ENCODE data around the gene FIGNL2. TPM values are rescaled to one million over a fixed set of nuclear protein-coding genes. Genes with fewer than 3 reads are reported as not detected.
A peak's percentile ranks its signal among the peaks of the same experiment; 100 is the strongest.
"Not testable (repeated sequence)": the region's sequence is repeated elsewhere in the genome, so short reads cannot be mapped to it uniquely, and the experiment has no call there.

The FIGNL2 gene
- total RNA-seq, 1 experiment from 2014 or later, result not detected

DNA sequence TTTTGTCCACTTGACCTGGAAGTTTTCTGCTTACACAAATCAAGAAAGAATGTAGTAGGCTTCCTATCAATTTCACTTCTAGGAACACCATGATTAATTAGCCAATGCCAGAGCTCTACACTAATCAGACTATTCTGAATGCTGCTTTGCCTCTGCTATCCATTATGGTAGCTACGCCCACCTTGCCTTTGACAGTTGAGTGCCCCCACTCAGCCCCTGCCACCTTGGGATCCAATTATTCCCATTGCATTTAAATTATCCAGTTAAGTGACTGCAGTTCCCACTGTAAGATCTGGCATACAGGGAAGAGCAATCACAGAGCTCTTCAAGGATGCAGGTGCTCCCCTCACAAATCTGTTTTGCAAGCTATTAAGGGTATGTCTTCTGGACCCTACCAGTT is 47.5 kb downstream of the FIGNL2 start:
- Histone ChIP-seq H3K79me2 (ENCODE audit: low read length) (no peaks in the 10 kb centered on the region), H3F3A (ENCODE audit: low read length, unreplicated experiment) (no peaks in the 10 kb centered on the region), H3K27me3 (ENCODE audit: low read length) (no peaks in the 10 kb centered on the region), H2AFZ (ENCODE audit: low read length) (no peak overlapping the region), H3K9me3 (ENCODE audit: low read length) (no peaks in the 10 kb centered on the region), H3K9me2 (replicated peaks; ENCODE audit: low read length) (no peaks in the 10 kb centered on the region), H3K4me3 (ENCODE audit: low read length) (no peak overlapping the region), H4K20me1 (ENCODE audit: low read length) (no peaks in the 10 kb centered on the region), H3K27ac (ENCODE audit: low read length) (no peak overlapping the region), H3K36me3 (ENCODE audit: low read depth, low read length) (0 out of 2 replicates have a peak, but pooled peaks cover 7% of the 10 kb centered on the region), H3K9ac (ENCODE audit: low read length) (no peak overlapping the region), H3K4me2 (ENCODE audit: low read length) (no peak overlapping the region), H3K4me1 (ENCODE audit: insufficient read depth, low read length) (no peaks in the 10 kb centered on the region)
- POLR2A ChIA-PET (ENCODE audit: unreplicated experiment), result no interaction called here
- intact Hi-C loops (cut with micrococcal nuclease), result no loop called here
- no TSS peak for BruUV-seq (replicated peaks)
- CTCF ChIA-PET, result no interaction called here
- ATAC-seq, result no peak
- DNase-seq, result no peak
- TF ChIP-seq EZH2phosphoT487 (IDR thresholded peaks at IDR 0.05; ENCODE audit: borderline replicate concordance, low read length) (no peak), EZH2 (IDR thresholded peaks at IDR 0.05; ENCODE audit: low read length, unreplicated experiment) (no peak)
- TF ChIP-seq, protein P1, sequence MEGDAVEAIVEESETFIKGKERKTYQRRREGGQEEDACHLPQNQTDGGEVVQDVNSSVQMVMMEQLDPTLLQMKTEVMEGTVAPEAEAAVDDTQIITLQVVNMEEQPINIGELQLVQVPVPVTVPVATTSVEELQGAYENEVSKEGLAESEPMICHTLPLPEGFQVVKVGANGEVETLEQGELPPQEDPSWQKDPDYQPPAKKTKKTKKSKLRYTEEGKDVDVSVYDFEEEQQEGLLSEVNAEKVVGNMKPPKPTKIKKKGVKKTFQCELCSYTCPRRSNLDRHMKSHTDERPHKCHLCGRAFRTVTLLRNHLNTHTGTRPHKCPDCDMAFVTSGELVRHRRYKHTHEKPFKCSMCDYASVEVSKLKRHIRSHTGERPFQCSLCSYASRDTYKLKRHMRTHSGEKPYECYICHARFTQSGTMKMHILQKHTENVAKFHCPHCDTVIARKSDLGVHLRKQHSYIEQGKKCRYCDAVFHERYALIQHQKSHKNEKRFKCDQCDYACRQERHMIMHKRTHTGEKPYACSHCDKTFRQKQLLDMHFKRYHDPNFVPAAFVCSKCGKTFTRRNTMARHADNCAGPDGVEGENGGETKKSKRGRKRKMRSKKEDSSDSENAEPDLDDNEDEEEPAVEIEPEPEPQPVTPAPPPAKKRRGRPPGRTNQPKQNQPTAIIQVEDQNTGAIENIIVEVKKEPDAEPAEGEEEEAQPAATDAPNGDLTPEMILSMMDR (conservative IDR thresholded peaks at IDR 0.05; ENCODE audit: low read depth, low read length), result no peak

DNA sequence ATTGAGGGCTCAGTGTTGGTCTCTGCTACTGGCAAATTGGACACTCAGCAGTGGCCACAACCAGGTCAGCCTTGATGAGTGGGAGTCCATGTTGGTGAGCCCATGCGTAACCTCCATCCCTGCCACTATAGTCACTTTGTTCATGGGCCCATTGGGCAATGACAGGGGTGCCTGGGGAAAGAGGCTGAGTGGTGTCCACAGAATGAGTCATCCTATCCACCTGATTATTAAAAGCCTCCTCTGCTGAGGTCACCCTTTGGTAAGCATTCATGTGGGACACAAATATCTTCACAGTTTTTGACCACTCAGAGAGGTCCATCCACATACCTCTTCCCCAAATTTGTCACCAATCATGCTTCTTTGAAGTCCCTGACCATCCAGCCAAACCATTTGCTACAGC is 50.0 kb downstream of the FIGNL2 start:
- no peaks in the 10 kb centered on the region for H4K20me1 ChIP-seq (ENCODE audit: low read length)
- no peak overlapping the region for H3K4me3 ChIP-seq (ENCODE audit: low read length)
- H3K36me3 ChIP-seq (ENCODE audit: low read depth, low read length), result 0 out of 2 replicates have a peak, but pooled peaks cover 7% of the 10 kb centered on the region
- H3K9ac ChIP-seq (ENCODE audit: low read length), result no peak overlapping the region
- H3K4me1 ChIP-seq (ENCODE audit: insufficient read depth, low read length), result no peaks in the 10 kb centered on the region
- DNase-seq, result peak; percentile 30
- ChIA-PET POLR2A (ENCODE audit: unreplicated experiment) (no interaction called here), CTCF (no interaction called here)
- intact Hi-C loops (cut with micrococcal nuclease), result no loop called here
- H3K27me3 ChIP-seq (ENCODE audit: low read length), result no peaks in the 10 kb centered on the region
- BruUV-seq (replicated peaks), result no TSS peak
- H2AFZ ChIP-seq (ENCODE audit: low read length), result no peak overlapping the region
- TF ChIP-seq, protein P1 (conservative IDR thresholded peaks at IDR 0.05; ENCODE audit: low read depth, low read length), result no peak
- TF ChIP-seq EZH2 (IDR thresholded peaks at IDR 0.05; ENCODE audit: low read length, unreplicated experiment) (no peak), EZH2phosphoT487 (IDR thresholded peaks at IDR 0.05; ENCODE audit: borderline replicate concordance, low read length) (no peak)
- no peak for ATAC-seq
- H3K9me3 ChIP-seq (ENCODE audit: low read length), result no peaks in the 10 kb centered on the region
- H3K79me2 ChIP-seq (ENCODE audit: low read length), result no peaks in the 10 kb centered on the region
- H3K4me2 ChIP-seq (ENCODE audit: low read length), result no peak overlapping the region
- H3K9me2 ChIP-seq (replicated peaks; ENCODE audit: low read length), result no peaks in the 10 kb centered on the region
- H3K27ac ChIP-seq (ENCODE audit: low read length), result no peak overlapping the region
- H3F3A ChIP-seq (ENCODE audit: low read length, unreplicated experiment), result no peaks in the 10 kb centered on the region

DNA sequence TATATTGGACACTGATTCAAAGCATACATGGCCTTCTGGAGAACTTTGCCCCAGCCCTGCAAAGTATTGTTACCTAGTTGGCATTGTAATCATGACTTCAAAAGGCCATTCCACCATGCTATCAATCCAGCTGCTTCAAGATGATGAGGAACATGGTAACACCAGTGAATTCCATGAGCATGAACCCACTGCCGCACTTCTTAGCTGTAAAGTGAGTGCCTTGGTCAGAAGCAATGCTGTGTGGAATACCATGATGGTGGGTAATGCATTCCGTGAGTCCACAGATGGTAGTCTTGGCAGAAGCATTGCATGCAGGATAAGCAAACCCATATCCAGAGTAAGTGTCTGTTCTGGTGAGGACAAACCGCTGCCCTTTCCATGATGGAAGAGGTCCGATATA is 50.5 kb downstream of the FIGNL2 start:
- DNase-seq; POLR2A ChIA-PET (ENCODE audit: unreplicated experiment); H3K79me2 ChIP-seq (ENCODE audit: low read length); BruUV-seq (replicated peaks); H3K36me3 ChIP-seq (ENCODE audit: low read depth, low read length); H3F3A ChIP-seq (ENCODE audit: low read length, unreplicated experiment); H4K20me1 ChIP-seq (ENCODE audit: low read length); ATAC-seq; H3K27me3 ChIP-seq (ENCODE audit: low read length); intact Hi-C loops (cut with micrococcal nuclease); H3K9me2 ChIP-seq (replicated peaks; ENCODE audit: low read length); H3K4me2 ChIP-seq (ENCODE audit: low read length); CTCF ChIA-PET; H3K9me3 ChIP-seq (ENCODE audit: low read length); H3K4me1 ChIP-seq (ENCODE audit: insufficient read depth, low read length); H2AFZ ChIP-seq (ENCODE audit: low read length); H3K27ac ChIP-seq (ENCODE audit: low read length); H3K9ac ChIP-seq (ENCODE audit: low read length); H3K4me3 ChIP-seq (ENCODE audit: low read length): not testable (repeated sequence)

All from PC-3 (cell line).